MV-4-11 (cell line): Measurements from ENCODE around the gene OXA1L.
"Not testable (repeated sequence)": the region's sequence is repeated elsewhere in the genome, so short reads cannot be mapped to it uniquely, and the experiment has no call there.

ENCODE experiments used
- DNase-seq: peaks from one replicate; lab custom pipeline; 2025; lab: John Stamatoyannopoulos, UW

The OXA1L gene

DNA sequence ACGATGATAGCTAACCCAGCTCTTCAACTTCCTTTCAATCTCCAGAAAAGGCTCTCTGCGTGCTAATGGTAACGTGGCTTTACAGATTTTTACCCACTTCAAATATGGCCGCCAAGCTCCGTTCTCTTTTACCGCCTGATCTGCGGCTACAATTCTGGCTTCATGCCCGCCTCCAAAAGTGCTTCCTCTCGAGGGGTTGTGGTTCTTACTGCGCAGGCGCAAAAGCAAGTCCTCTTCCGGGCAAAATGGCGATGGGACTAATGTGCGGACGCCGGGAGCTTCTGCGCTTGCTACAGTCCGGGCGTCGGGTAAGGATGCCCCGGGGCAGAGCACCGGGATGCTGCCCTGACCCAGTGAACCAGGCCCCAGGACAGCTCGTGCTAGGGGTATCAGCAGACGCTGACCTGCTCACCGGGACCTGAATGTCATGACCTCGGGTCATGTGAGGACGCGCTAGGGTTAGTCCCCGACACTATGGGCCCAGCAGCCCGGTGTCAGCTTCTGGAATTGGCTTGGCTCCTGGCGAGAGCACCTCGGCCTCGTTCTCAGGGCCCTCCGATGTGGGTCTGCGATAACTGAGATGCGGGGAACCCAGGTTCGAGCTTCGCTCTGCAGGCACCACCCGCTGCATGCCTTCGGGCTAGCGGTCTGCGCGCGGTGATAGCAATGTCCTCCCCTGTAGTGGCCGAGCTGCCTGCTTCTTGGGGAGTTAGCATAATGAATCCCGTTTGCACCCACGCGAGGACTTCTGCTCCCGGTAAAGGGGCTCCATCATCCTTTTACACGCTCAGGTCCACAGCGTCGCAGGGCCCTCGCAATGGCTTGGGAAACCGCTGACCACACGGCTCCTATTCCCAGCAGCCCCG is at the start of gene OXA1L:
Gene OXA1L (plus strand): TSS at position 232 of the 866 bp plus-strand sequence. CDS start 14 bp downstream, at position 246.
- DNase-seq, result peak; percentile 96

- DNase-seq, result no peak
Observed at GRCh38 chr14:22718091-22718490, 48.4 kb upstream of the OXA1L start.

DNA sequence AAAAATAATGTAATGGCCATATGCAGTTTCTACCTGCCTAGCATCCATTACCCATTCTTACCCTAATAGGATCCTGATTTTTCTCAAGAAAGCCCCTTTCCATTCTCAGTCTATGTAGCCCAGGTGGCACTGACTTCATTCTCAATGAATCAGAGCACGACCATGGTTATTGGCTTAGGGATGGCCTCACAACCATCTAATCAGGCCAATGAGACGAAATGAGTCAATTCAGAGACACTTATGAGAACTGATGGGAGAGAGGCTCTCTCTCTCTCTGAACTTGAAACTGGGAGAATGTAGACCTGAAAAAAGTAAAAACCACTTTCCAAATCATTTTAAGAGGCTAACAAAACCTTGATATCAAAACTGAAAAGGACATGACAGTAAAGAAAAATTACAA is 45.3 kb upstream of the OXA1L start:
- no peak for DNase-seq

GRCh38 chr14:22723815-22724214 is 42.7 kb upstream of the OXA1L start:
- DNase-seq, result no peak

DNA sequence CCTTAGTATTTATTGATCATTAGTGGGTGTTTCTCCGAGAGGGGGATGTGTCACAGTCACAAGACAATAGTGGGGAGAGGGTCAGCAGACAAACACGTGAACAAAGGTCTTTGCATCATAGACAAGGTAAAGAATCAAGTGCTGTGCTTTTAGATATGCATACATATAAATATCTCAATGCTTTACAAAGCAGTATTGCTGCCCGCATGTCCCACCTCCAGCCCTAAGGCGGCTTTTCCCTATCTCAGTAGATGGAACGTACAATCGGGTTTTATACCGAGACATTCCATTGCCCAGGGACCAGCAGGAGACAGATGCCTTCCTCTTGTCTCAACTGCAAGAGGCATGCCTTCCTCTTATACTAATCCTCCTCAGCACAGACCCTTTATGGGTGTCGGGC is 41.6 kb upstream of the OXA1L start:
- not testable (repeated sequence) for DNase-seq

- not testable (repeated sequence) for DNase-seq
Observed at GRCh38 chr14:22725374-22725773, 41.1 kb upstream of the OXA1L start.

DNA sequence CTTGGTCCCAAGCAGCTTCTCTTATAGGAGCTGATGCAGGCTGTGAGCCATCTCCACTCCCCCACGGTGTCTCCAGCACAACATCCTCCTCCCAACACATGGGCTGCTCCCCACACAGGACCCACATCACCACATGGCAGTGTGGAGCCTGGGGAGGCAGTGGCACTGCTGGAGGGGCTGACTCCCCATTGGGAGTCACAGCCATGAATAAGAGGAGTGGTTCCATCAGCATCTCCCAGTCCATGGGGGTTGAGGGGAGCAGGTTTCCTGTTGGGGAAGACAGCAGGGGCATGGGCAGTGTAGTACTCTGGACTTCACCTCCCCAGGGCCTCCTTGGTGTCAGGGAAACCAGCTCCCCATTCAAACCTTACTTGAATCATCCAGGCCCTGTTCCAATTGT is 40.5 kb upstream of the OXA1L start:
- no peak for DNase-seq

- DNase-seq, result not testable (repeated sequence)
Observed at GRCh38 chr14:22732062-22732461, 34.4 kb upstream of the OXA1L start.

DNA sequence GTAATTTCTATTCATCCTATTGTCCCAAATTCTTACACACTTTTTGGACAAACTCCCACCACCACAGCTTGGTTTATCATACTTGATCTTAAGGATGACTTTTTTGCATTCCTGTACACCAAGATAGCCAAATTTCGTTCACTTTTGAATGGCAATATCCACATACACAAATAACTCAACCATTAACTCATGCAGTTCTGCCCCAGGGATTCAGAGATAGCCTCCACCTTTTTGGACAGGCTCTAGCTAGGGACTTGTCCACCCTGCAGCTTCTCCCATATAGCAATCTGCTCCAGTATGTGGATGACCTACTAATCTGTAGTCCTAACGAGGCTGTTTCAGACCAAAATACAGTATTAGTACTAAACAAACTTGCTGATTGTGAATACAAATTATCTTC is 32.7 kb upstream of the OXA1L start:
- DNase-seq, result no peak

- DNase-seq, result no peak
Observed at GRCh38 chr14:22735096-22735495, 31.4 kb upstream of the OXA1L start.

DNA sequence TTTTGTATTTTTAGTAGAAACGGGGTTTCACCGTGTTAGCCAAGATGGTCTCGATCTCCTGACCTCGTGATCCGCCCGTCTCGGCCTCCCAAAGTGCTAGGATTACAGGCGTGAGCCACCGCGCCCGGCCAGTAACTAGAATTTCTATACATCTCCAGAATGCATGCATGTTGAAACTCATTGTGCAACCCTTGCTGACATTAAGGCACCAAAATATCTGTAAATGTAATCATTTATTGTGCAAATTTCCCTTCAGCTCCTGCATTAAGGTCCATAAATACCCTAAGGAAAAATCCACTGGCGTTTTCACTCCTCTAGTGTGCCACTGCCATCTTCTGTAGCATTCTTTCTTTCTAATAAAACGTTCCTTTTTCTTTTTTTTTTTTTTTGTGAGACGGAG is 30.1 kb upstream of the OXA1L start:
- not testable (repeated sequence) for DNase-seq

DNA sequence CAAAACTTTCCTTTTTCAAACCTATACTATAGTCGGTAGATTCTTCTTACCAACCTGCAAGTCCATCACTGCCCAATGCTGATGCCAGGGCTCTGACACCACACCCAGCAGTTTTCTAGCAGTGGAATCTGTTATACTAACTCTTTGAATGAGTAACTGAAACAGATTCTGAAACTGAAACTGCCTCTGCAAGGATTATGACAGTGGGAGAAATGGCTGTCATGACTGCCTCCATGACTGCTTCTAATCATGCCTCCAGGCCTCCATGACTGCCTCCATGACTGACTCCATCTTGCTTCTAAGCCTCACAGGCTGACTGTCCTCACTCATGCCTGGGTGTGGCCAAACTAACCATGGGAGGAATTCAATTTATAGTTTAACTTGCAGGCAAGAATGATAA is 29.4 kb upstream of the OXA1L start:
- DNase-seq, result peak; percentile 48

GRCh38 chr14:22739423-22739822 is 27.1 kb upstream of the OXA1L start:
- no peak for DNase-seq

GRCh38 chr14:22740020-22740419 is 26.5 kb upstream of the OXA1L start:
- no peak for DNase-seq

DNA sequence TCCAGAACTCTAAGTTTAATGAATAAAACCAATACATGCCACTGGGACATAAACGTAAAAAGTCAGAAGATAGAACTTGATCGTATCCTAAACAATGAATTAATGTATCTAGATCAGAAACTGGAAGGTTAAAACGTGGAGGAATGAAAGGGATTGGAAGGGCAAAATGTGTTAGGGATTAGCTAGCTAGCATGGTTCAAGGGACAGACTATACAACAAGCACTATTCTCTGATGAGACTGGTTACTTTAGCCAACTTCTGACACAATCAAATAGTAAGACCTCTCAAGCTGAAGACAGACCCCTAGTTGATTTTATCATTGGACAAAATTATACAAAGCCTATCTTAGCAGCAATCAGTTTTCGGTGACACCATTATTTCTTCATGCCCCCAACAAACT is 18.7 kb upstream of the OXA1L start:
- DNase-seq, result no peak

DNA sequence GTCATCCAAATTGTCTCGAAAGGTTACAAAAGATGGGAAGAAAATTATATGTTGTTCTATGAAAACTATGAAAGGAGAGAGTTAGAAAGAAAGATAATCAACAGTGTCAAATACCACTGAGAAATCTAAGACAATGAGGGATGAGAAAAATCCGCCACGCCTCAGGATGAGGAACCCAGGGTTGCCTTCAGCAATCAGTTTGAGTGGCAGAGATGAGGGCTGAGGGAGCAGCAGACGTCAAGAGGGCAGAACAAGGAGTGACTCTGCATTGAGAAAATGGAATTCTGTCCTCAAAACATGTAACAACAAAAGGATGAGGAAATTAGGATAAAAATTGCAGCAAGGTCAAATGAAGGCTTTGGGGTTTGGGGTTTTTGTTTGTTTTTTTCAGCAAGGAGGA is 18.3 kb upstream of the OXA1L start:
- peak; percentile 50 for DNase-seq

DNA sequence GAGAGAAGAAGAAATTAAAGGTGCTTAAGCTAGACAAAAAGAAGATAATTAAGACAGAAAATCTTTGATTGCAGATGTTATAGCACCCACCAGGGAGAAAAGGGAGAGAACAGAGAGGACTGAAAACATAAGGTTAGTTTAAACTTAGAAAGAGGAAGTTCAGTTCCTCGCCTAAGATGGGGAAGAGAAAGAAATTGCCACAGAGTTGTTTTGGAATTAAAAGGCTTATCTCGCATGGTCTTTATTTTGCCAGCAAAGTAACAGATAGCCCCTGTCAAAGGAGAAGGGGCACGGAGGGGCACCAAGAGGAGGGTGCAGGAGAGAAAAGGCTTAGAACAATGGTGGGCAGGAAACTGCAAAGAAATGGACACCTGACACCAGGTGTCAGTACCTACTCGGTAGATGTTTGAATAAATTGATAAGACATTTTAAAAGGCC is 17.8 kb upstream of the OXA1L start:
- DNase-seq, result peak; percentile 86

DNA sequence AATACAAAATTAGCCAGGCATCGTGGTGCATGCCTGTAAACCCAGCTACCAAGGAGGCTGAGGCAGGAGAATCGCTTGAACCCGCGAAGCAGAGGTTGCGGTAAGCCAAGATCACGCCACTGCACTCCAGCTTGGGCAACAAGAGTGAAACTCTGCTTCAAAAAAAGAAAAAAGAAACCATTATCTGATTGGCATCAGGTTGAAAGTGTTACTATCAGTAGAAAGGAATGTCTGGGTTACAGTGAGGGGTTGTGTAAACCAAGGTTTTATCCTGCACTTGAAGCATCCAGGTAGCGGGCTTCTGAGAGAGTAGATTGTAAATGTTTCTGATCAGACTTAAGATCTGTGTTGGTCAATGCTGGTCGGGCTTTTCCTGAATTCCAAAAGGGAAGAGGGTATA is 14.1 kb upstream of the OXA1L start:
- DNase-seq, result no peak

DNA sequence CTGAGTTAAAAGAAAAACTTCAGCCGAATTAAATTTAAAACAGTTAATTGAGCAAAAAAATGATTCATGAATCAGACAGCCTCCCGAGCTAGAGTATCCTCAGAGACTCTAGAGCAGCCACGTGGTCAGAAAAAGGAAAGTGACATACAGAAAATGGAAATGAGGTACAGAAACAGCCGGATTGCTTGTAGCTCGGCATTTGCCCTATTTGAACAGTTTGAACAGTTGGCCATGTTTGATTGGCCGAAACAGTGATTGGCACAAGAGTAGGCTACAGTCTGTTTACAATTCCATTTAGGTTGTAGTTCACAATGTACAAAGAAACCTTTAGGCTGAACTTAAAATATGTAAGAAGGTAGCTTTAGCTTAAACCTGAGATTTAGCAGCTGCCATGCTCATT is 12.9 kb upstream of the OXA1L start:
- peak; percentile 77 for DNase-seq

GRCh38 chr14:22757972-22758650 is 8.4 kb upstream of the OXA1L start:
- not testable (repeated sequence) for DNase-seq

- DNase-seq, result no peak
Observed at GRCh38 chr14:22761734-22762133, 4.8 kb upstream of the OXA1L start.

DNA sequence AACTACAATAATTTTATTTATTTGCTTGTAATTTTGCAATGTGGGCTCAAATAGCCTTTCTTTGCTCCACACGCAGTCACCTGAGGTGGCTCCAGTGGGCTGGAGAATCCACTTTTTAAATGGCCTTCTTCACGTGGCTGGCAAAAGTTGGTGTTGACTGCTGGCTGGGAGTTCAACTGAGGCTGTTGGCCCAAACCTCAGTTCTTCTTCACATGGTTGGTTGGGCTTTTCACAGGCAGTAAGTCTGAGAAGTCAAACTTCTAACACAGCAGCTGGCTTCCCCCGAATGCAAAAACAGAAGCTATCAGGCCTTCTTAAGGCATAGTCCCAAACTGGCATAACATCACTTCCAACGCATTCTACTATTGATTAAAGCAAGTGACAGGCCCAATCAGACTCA is 2.1 kb upstream of the OXA1L start:
- DNase-seq, result no peak

DNA sequence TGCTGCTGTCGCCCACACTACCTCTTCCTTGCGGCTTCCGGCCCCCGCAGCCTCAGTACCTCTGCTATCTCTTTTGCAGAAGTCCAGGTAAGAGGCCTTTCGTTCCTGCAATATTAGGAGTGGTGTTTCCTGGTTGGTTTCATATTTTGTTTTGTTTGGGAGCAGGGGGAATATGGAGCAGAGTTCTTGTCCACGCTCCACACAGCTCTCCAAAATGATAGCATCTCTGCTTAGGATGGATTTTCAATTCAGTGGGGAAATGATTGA is 768 bp downstream of the OXA1L start:
- no peak for DNase-seq

DNA sequence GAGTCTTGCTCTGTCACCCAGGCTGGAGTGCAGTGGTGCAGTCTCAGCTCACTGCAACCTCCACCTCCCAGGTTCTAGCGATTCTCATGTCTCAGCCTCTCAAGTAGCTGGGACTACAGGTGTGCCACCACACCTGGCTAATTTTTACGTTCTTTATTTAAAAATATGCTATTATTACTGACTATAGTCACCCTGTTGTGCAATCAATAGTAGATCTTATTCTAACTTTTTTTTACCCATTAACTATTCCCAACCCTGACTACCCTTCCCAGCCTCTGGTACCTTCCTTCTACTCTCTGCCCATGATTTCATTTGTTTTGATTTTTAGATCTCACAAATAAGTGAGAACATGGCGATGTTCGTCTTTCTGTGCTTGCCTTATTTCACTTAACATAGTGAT is 2.5 kb downstream of the OXA1L start:
- DNase-seq, result no peak
